HepG2 (cell line): ENCODE data around the gene KCTD6. TPM values are rescaled to one million over a fixed set of nuclear protein-coding genes. Genes with fewer than 3 reads are reported as not detected.
A peak's percentile ranks its signal among the peaks of the same experiment; 100 is the strongest.

ENCODE experiments used
- FOXP1 ChIP-seq, 2 experiments: fragments of 450-650 bp in 1 of 2; IDR thresholded peaks; 2 replicates each; pipeline ENCODE4 v1.6.1; 2017 to 2018; ENCODE audit warnings: antibody characterized with exemption in 1 of 2
- GRHL1 ChIP-seq: sonication (generic); formaldehyde crosslinking; conservative IDR thresholded peaks from 2 replicates; pipeline ENCODE4 v1.8.0; 2022; ENCODE audit warnings: missing genetic modification reagents
- HMG20A ChIP-seq: IDR thresholded peaks from 2 replicates; pipeline ENCODE4 v1.6.1; 2016; ENCODE audit warnings: borderline replicate concordance
- KLF6 ChIP-seq: IDR thresholded peaks from 2 replicates; pipeline ENCODE4 v1.8.0; 2016; ENCODE audit warnings: missing biosample characterization, missing genetic modification reagents
- NR1H2 ChIP-seq: sonication (generic); formaldehyde crosslinking; IDR thresholded peaks from 2 replicates; pipeline ENCODE4 v1.8.1; 2022; ENCODE audit warnings: low read depth, missing genetic modification reagents, borderline replicate concordance
- NR2F6 ChIP-seq, 2 experiments: IDR thresholded peaks; 2 replicates each; pipeline ENCODE4 v1.6.1; 2016; ENCODE audit warnings: antibody characterized with exemption in 1 of 2, mild to moderate bottlenecking in 1 of 2
- TRAFD1 ChIP-seq: sonication (generic); formaldehyde crosslinking; IDR thresholded peaks from 2 replicates; pipeline ENCODE4 v1.5.1; 2020; ENCODE audit warnings: missing genetic modification reagents, mild to moderate bottlenecking, borderline replicate concordance
- U2AF2 ChIP-seq: fragments of 200-400 bp; formaldehyde crosslinking; IDR thresholded peaks from 2 replicates; pipeline ENCODE4 v1.6.1; 2017; ENCODE audit warnings: low read depth, mild to moderate bottlenecking, low read length
- XBP1 ChIP-seq: sonication (generic); formaldehyde crosslinking; IDR thresholded peaks from 2 replicates; pipeline ENCODE4 v1.5.0; 2020; ENCODE audit warnings: missing genetic modification reagents
- ZBTB25 ChIP-seq: IDR thresholded peaks from 2 replicates; pipeline ENCODE4 v1.6.1; 2018; ENCODE audit warnings: missing genetic modification reagents
- ZKSCAN1 ChIP-seq: fragments of 150-350 bp; IDR thresholded peaks from 2 replicates; pipeline ENCODE4 v1.6.1; 2014; ENCODE audit warnings: low read length
- ZMYM3 ChIP-seq: sonication (generic); formaldehyde crosslinking; IDR thresholded peaks from 2 replicates; pipeline ENCODE4 v1.5.1; 2020; ENCODE audit warnings: mild to moderate bottlenecking, missing genetic modification reagents
- ZNF12 ChIP-seq: sonication (generic); formaldehyde crosslinking; IDR thresholded peaks from 2 replicates; pipeline ENCODE4 v1.5.0; 2020; ENCODE audit warnings: missing genetic modification reagents
- ZNF256 ChIP-seq: sonication (generic); formaldehyde crosslinking; conservative IDR thresholded peaks from 2 replicates; pipeline ENCODE4 v1.4.0; 2020; ENCODE audit warnings: missing genetic modification reagents
- ZNF432 ChIP-seq: sonication (generic); formaldehyde crosslinking; IDR thresholded peaks from 2 replicates; pipeline ENCODE4 v1.5.0; 2020; ENCODE audit warnings: missing genetic modification reagents, mild to moderate bottlenecking, borderline replicate concordance
- ZNF556 ChIP-seq: sonication (generic); formaldehyde crosslinking; IDR thresholded peaks from 2 replicates; pipeline ENCODE4 v1.4.0; 2020; ENCODE audit warnings: mild to moderate bottlenecking, missing genetic modification reagents, borderline replicate concordance
- ZNF615 ChIP-seq: sonication (generic); formaldehyde crosslinking; IDR thresholded peaks from 2 replicates; pipeline ENCODE4 v1.5.0; 2020; ENCODE audit warnings: mild to moderate bottlenecking, missing genetic modification reagents, borderline replicate concordance
- ZNF687 ChIP-seq: sonication (generic); formaldehyde crosslinking; IDR thresholded peaks from 2 replicates; pipeline ENCODE4 v1.5.1; 2020; ENCODE audit warnings: mild to moderate bottlenecking, missing genetic modification reagents, moderate library complexity
- ZNF761 ChIP-seq: sonication (generic); formaldehyde crosslinking; conservative IDR thresholded peaks from 2 replicates; pipeline ENCODE4 v1.4.0; 2020; ENCODE audit warnings: mild to moderate bottlenecking, missing genetic modification reagents
- polyA plus RNA-seq, 8 experiments: library from polyadenylated mRNA; depleted of rRNA in 3 of 8; stranded (reverse) in 7 of 8; unstranded in 1 of 8; fragments of >200 nt; fragmentation: Illumina TruSeq in 4 of 8; extraction: Trizol in 4 of 8; gene quantifications; 2 replicates each; pipeline versions ENCODE4 v1.2.1 to v1.2.3, GENCODE V29; 2011 to 2016; ENCODE audit warnings: low read depth in 4 of 8, missing spikeins in 1 of 8, mixed read lengths in 1 of 8; ENCODE audit not compliant: insufficient read depth in 1 of 8
- total RNA-seq, 5 experiments: library from RNA; depleted of rRNA; stranded (reverse); fragments of >200 nt; fragmentation: Illumina TruSeq; extraction: Trizol; gene quantifications; 2 replicates each; pipeline ENCODE4 v1.2.3, GENCODE V29; 2016; ENCODE audit warnings: low read depth in 1 of 5

KCTD6 gene
- total and polyA plus RNA-seq, 2 of the 13 experiments (the other 11 are each of a cell fraction or from before 2014, with no cell fraction given): 13.4 to 14.2 TPM

- TF ChIP-seq ZBTB25 (no peak), NR1H2 (CRISPR knock-in tag) (no peak), ZNF12 (CRISPR knock-in tag) (no peak; the same call in 1 of the 2 replicates), GRHL1 (CRISPR knock-in tag) (no peak), ZNF687 (no peak; the same call in 1 of the 2 replicates), FOXP1 (IDR thresholded peaks at IDR 0.05) (peak; percentile 81), FOXP1 (CRISPR knock-in tag; IDR thresholded peaks at IDR 0.05) (peak; percentile 73), XBP1 (CRISPR knock-in tag) (no peak), ZMYM3 (CRISPR knock-in tag) (peak; percentile 38), KLF6 (peak; percentile 87; the same call in 1 of the 2 replicates), ZNF615 (CRISPR knock-in tag) (0 out of 2 replicates have a peak, but pooled peaks have one; percentile 72), ZNF761 (CRISPR knock-in tag) (0 out of 2 replicates have a peak, but pooled peaks have one; percentile 26), ZNF432 (CRISPR knock-in tag) (no peak), HMG20A (CRISPR knock-in tag) (peak; percentile 96), TRAFD1 (CRISPR knock-in tag) (no peak), ZNF256 (CRISPR knock-in tag) (no peak), U2AF2 (no peak), ZKSCAN1 (no peak), NR2F6 (IDR thresholded peaks at IDR 0.05) (peak; percentile 92), NR2F6 (CRISPR knock-in tag; IDR thresholded peaks at IDR 0.05) (peak; percentile 83), ZNF556 (CRISPR knock-in tag) (peak; percentile 73; the same call in 1 of the 2 replicates)
Observed at GRCh38 chr3:58471025-58471887, 20.6 kb upstream of the KCTD6 start (continued).
